Uterus (tissue), 4 donors: ENCODE measurements around the gene SECTM1. TPM values are rescaled to one million over a fixed set of nuclear protein-coding genes. Genes with fewer than 3 reads are reported as not detected.

Experiments
- DNase-seq, 2 donors: peaks; one replicate each; pipeline ENCODE4 v3.0.0-alpha.2; 2019 to 2020
- H3K27ac ChIP-seq, 2 donors: fragments of 200-600 bp; sonication (generic); 1 replicate in 1 of 2; 2 replicates in 1 of 2; pipeline ENCODE4 v1.5.1; 2016 to 2018
- H3K27me3 ChIP-seq, 2 donors: fragments of 200-600 bp; sonication (generic); one replicate each; pipeline ENCODE4 v1.5.1; 2018 to 2019; ENCODE audit warnings: control low read depth in 1 of 2
- H3K36me3 ChIP-seq, 2 donors: fragments of 200-600 bp; sonication (generic); one replicate each; pipeline ENCODE4 v1.5.1; 2019; ENCODE audit warnings: control low read depth in 1 of 2
- H3K4me1 ChIP-seq, 2 donors: fragments of 200-600 bp; sonication (generic); one replicate each; pipeline ENCODE4 v1.5.1; 2018 to 2019; ENCODE audit warnings: control low read depth in 1 of 2
- H3K4me3 ChIP-seq, 2 donors: fragments of 200-600 bp; sonication (generic); 1 replicate in 1 of 2; 2 replicates in 1 of 2; pipeline ENCODE4 v1.5.1; 2018 to 2019; ENCODE audit warnings: mild to moderate bottlenecking in 1 of 2
- H3K9me3 ChIP-seq, 2 donors: fragments of 200-600 bp; sonication (generic); one replicate each; pipeline ENCODE4 v1.5.1; 2019; ENCODE audit warnings: control low read depth in 1 of 2
- POLR2A ChIP-seq, 2 donors: fragments of 450-650 bp; IDR thresholded peaks; one replicate each; pipeline ENCODE4 v1.6.1; 2016; ENCODE audit warnings: antibody characterized with exemption in 2 of 2, mild to moderate bottlenecking in 1 of 2, moderate library complexity in 1 of 2
- intact Hi-C: fragments of 100-400 bp; cut with DNase I; formaldehyde crosslinking; loops from one replicate; pipeline ENCODE4 v1.15.1; 2023; ENCODE audit warnings: low total_unique reads
- total RNA-seq, 4 donors: library from RNA; depleted of rRNA in 3 of 4; stranded (reverse); fragments of >200 nt in 3 of 4; gene quantifications; one replicate each; pipeline versions ENCODE4 v1.1.0 to v1.2.4, GENCODE V29; 2014 to 2023
- TF ChIP-seq, protein P1 (sequence below), 4 experiments: fragments of 200-600 bp in 2 of 4; fragments of 450-650 bp in 2 of 4; sonication (generic) in 2 of 4; IDR thresholded peaks; one replicate each; pipeline ENCODE4 v1.5.1; 2016 to 2019; ENCODE audit warnings: antibody characterized with exemption in 4 of 4, mild to moderate bottlenecking in 2 of 4, moderate library complexity in 1 of 4
- donor health status: DM: yes; HTN: yes; CAD: no.

SECTM1 gene
- total RNA-seq, 4 donors from 2014 or later, result 3.5 to 29.4 (median 9.0) TPM

DNA sequence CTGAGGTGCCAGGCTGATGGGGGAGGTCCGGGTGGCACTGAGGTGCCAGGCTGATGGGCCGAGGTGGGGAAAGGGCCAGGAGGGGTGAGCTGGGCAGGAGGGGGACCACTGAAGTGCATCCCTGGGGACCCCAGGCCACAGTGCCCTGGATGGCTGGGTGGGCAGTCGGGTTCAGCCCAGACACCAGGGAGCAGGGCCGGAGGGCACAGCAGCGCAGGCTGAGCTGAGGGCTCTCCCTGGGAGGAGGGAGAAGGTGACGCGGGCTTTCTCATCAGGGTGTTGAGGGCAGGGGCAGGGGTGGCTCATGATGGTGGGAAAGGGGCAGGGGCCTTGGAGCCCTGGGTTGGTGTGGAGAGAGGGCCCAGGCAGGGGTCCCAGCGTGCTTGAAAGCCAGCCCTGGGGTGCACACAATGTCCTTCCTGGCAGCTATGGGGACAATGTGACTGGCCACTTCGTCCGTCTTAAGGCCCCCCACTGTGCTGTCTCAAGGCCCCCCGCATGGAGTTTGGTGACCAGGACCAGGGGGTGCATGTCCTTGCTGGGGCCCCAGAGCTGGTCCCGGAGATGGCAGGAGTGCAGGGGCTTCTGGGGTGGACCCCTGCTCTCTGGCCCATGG lies 32.2 kb downstream of the SECTM1 start:
- H3K4me1 ChIP-seq, result peaks cover 0 to 17% of the 10 kb centered on the region in 2 donors
- H3K9me3 ChIP-seq, result no peaks in the 10 kb centered on the region
- H3K36me3 ChIP-seq, result no peaks in the 10 kb centered on the region
- H3K4me3 ChIP-seq, result no peak overlapping the region
- intact Hi-C loops, result no loop called here
- TF ChIP-seq, protein P1, sequence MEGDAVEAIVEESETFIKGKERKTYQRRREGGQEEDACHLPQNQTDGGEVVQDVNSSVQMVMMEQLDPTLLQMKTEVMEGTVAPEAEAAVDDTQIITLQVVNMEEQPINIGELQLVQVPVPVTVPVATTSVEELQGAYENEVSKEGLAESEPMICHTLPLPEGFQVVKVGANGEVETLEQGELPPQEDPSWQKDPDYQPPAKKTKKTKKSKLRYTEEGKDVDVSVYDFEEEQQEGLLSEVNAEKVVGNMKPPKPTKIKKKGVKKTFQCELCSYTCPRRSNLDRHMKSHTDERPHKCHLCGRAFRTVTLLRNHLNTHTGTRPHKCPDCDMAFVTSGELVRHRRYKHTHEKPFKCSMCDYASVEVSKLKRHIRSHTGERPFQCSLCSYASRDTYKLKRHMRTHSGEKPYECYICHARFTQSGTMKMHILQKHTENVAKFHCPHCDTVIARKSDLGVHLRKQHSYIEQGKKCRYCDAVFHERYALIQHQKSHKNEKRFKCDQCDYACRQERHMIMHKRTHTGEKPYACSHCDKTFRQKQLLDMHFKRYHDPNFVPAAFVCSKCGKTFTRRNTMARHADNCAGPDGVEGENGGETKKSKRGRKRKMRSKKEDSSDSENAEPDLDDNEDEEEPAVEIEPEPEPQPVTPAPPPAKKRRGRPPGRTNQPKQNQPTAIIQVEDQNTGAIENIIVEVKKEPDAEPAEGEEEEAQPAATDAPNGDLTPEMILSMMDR (IDR thresholded peaks at IDR 0.05), result no peak
- no peak for TF ChIP-seq POLR2A (IDR thresholded peaks at IDR 0.05)
- no peaks in the 10 kb centered on the region for H3K27me3 ChIP-seq
- no peak for DNase-seq
- no peak overlapping the region for H3K27ac ChIP-seq

DNA sequence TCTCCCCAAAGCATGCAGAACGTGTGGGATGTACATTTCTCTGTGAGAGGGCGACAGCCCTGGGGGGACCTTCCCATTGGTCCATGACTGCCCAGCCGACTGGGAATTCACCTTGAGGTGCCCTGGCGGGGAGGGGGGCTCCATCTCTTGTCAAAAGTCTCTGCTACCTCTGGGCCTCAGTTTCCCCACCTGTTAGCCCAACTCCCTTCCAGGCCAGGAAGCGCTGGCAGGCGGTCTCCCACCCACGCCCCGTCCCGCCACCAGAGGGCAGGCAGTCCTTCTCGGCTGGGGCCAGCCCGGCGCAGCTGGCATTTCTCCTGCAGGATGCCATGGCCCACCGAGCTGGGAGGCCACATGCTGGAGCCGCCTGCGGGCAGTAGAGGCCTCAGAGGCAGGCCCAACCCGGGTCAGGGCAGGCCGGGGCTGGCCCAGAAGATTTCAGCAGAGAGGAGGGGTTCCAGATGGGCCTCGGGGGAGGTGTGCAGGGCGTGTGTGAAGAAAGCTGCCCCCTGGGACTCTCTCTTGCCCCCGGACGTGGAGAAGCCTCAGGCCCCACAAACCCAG lies 32.8 kb downstream of the SECTM1 start:
- Histone ChIP-seq H3K4me1 (peaks cover 0 to 19% of the 10 kb centered on the region in 2 donors), H3K4me3 (no peak overlapping the region), H3K9me3 (no peaks in the 10 kb centered on the region), H3K36me3 (no peaks in the 10 kb centered on the region), H3K27ac (no peak overlapping the region), H3K27me3 (no peaks in the 10 kb centered on the region)
- TF ChIP-seq POLR2A (IDR thresholded peaks at IDR 0.05), result no peak
- TF ChIP-seq, protein P1 (IDR thresholded peaks at IDR 0.05), result peak; percentile 55 to 72 (median 66)
- intact Hi-C loops, result no loop called here
- peak; percentile 59 for DNase-seq

DNA sequence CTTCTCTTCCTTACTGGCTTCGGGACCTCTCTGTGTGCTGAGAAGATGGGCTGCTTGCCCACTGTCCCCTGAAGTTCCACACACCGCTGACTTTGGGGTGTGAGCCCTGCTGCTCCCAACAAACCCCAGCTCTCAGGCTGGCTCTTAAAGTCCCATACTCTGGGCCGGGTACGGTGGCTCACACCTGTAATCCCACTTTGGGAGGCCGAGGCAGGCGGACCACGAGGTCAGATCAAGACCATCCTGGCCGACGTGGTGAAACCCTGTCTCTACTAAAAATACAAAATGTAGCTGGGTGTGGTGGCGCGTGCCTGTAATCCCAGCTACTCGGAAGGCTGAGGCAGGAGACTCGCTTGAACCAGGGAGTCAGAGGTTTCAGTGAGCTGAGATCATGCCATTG lies 33.3 kb downstream of the SECTM1 start:
- Histone ChIP-seq H3K27me3 (no peaks in the 10 kb centered on the region), H3K4me1 (peaks cover 0 to 19% of the 10 kb centered on the region in 2 donors), H3K27ac (no peak overlapping the region), H3K9me3 (no peaks in the 10 kb centered on the region), H3K4me3 (no peak overlapping the region), H3K36me3 (no peaks in the 10 kb centered on the region)
- intact Hi-C loops, result no loop called here
- DNase-seq, result no peak
- TF ChIP-seq, protein P1 (IDR thresholded peaks at IDR 0.05), result no peak
- TF ChIP-seq POLR2A (IDR thresholded peaks at IDR 0.05), result no peak

DNA sequence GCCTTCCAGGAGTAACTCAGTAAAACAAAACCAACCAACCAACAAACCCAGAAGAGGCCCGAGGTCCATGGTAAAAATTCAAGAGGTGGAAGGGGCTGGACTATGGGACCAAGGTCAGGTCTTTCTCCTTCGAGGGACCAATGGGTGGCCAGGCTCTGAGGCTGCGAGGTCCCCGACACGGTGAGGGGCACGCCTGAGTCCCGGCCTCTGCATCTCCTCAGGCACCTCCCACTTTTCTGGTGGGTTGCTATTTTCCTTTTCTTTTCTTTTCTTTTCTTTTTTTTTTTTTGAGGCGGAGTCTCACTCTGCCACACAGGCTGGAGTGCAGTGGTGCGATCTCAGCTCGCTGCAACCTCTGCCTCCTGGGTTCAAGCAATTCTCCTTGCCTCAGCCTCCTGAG lies 34.1 kb downstream of the SECTM1 start:
- intact Hi-C loops, result no loop called here
- TF ChIP-seq POLR2A (IDR thresholded peaks at IDR 0.05), result no peak
- TF ChIP-seq, protein P1 (IDR thresholded peaks at IDR 0.05), result no peak
- Histone ChIP-seq H3K4me1 (peaks cover 0 to 19% of the 10 kb centered on the region in 2 donors), H3K9me3 (no peaks in the 10 kb centered on the region), H3K27ac (peak overlapping the region; percentile 89 to 95), H3K27me3 (no peaks in the 10 kb centered on the region), H3K4me3 (no peak overlapping the region), H3K36me3 (no peaks in the 10 kb centered on the region)
- DNase-seq, result no peak

DNA sequence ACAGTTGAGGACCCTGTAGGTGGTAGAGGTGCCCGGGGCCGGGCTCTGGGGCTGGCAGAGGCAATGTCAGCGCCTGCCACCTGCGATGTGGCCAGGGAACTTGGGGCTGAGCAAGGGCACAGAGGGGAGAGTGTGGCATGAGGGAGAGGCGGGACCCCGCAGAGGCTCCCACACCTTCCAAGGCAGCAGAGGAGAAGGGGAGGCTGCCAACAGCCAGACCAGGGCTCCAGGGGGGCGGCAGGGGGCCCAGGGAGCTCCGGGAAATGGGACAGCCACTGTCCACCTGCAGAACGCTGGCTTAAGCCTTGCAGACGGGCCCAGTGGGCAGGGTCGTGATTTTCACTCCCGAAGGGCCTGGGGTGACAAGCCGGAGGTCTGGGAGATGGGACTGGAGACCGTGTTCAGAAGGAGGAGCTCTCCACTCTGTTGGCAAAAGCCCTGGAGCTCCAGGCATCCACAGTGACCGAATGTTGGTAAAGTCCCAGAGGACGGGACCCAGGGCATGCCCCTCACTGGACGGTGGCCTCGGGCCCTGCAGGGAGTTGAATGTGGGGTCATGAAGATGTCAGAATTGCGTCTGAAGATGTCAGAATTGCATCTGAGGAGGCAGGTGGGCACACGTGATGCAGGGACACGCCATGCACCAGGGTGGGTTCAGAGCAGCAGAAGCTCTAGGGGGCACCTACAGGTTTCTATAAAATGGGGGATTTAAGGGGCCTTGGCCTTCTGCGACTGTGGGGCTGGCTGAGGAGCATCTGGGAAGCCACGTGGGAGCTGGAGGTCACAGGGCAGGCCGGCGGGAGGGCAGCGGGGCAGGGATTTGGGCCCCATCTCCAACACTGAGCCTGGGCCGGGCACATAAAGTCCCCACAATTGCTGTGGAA lies 34.8 kb downstream of the SECTM1 start:
- intact Hi-C loops, result no loop called here
- H3K27ac ChIP-seq, result peak overlapping the region; percentile 89 to 95
- DNase-seq, result no peak
- H3K27me3 ChIP-seq, result no peaks in the 10 kb centered on the region
- H3K36me3 ChIP-seq, result no peaks in the 10 kb centered on the region
- peak overlapping the region; percentile 38 to 43 for H3K4me3 ChIP-seq
- peak in 1 of 2 donors; percentile 1 for TF ChIP-seq POLR2A (IDR thresholded peaks at IDR 0.05)
- TF ChIP-seq, protein P1 (IDR thresholded peaks at IDR 0.05), result no peak
- peaks cover 0 to 19% of the 10 kb centered on the region in 2 donors for H3K4me1 ChIP-seq
- no peaks in the 10 kb centered on the region for H3K9me3 ChIP-seq
